Activated B cell treated with CpG ODN at 0.5 μM for 24 hours (primary cell): ENCODE results near the gene PGK1. TPM values are rescaled to one million over a fixed set of nuclear protein-coding genes. Genes with fewer than 3 reads are reported as not detected.
"Not testable (repeated sequence)": the region's sequence is repeated elsewhere in the genome, so short reads cannot be mapped to it uniquely, and the experiment has no call there.

ENCODE experiments used
- ATAC-seq: fragments of 200-7000 bp; cut with Tn5 transposase; one replicate; pipeline ENCODE4 v1.10.0; 2021; ENCODE audit warnings: low read depth, mild to moderate bottlenecking, moderate library complexity
- CTCF ChIA-PET: fragments of 350-600 bp; sonication (Branson Sonifier 250); formaldehyde crosslinking; loops from one replicate; lab custom pipeline; 2021; ENCODE audit warnings: antibody characterized with exemption; lab: Charles Lee
- POLR2A ChIA-PET: fragments of 350-600 bp; sonication (Branson Sonifier 250); formaldehyde crosslinking; loops from one replicate; lab custom pipeline; 2021; ENCODE audit warnings: antibody characterized with exemption; lab: Charles Lee
- DNase-seq: peaks from one replicate; pipeline ENCODE4 v3.0.0; 2022
- H3K27ac Mint-ChIP-seq: one replicate; pipeline ENCODE4 v1.8.0; 2020; ENCODE audit warnings: mixed read lengths
- H3K27me3 Mint-ChIP-seq: one replicate; pipeline ENCODE4 v1.8.0; 2021; ENCODE audit warnings: mixed read lengths
- H3K36me3 Mint-ChIP-seq: one replicate; pipeline ENCODE4 v1.8.0; 2021; ENCODE audit warnings: low read depth, mixed read lengths
- H3K4me1 Mint-ChIP-seq: one replicate; pipeline ENCODE4 v1.8.0; 2021; ENCODE audit warnings: mixed read lengths
- H3K4me3 Mint-ChIP-seq: one replicate; pipeline ENCODE4 v1.8.0; 2020; ENCODE audit warnings: mild to moderate bottlenecking, mixed read lengths
- H3K9me3 Mint-ChIP-seq: one replicate; pipeline ENCODE4 v1.8.0; 2020; ENCODE audit warnings: mixed read lengths
- CTCF ChIP-seq: fragments of 200-600 bp; IDR thresholded peaks from one replicate; pipeline ENCODE4 v1.8.0; 2022; ENCODE audit warnings: antibody characterized with exemption, mild to moderate bottlenecking
- intact Hi-C: fragments of 100-400 bp; cut with micrococcal nuclease; formaldehyde crosslinking; loops from one replicate; pipeline ENCODE4 v1.15.1; 2024
- total RNA-seq: library from RNA; stranded (reverse); gene quantifications from 2 replicates; pipeline ENCODE4 v1.2.3, GENCODE V29; 2022

The PGK1 gene
- total RNA-seq, 1 donor from 2014 or later, result 293 TPM

GRCh38 chrX:78071331-78071730 lies 32.7 kb upstream of the PGK1 start:
- ChIA-PET CTCF (interaction anchor here (0.9 kb wide), 1 partner anchor 153 kb away, joined by 3 read pairs; no protein-coding TSS in a partner anchor), POLR2A (interaction anchor here (0.6 kb wide), 1 partner anchor 175 kb away, joined by 6 read pairs; no protein-coding TSS in a partner anchor)
- ATAC-seq (no peak), DNase-seq (no peak)
- no peaks in the 10 kb centered on the region for H3K4me1 Mint-ChIP-seq
- H3K9me3 Mint-ChIP-seq, result peaks cover 8% of the 10 kb centered on the region
- H3K4me3 Mint-ChIP-seq, result no peak overlapping the region
- no peaks in the 10 kb centered on the region for H3K36me3 Mint-ChIP-seq
- no peak overlapping the region for H3K27ac Mint-ChIP-seq
- intact Hi-C loops, result no loop called here
- no peaks in the 10 kb centered on the region for H3K27me3 Mint-ChIP-seq
- TF ChIP-seq CTCF, result no peak

- CTCF ChIA-PET, H3K9me3 Mint-ChIP-seq, H3K36me3 Mint-ChIP-seq, ATAC-seq, H3K27me3 Mint-ChIP-seq, H3K4me1 Mint-ChIP-seq, intact Hi-C loops, POLR2A ChIA-PET, H3K4me3 Mint-ChIP-seq, H3K27ac Mint-ChIP-seq, DNase-seq: not testable (repeated sequence)
Observed at GRCh38 chrX:78073147-78074077, 30.6 kb upstream of the PGK1 start.

GRCh38 chrX:78074088-78074487 lies 30.0 kb upstream of the PGK1 start:
- Mint-ChIP-seq H3K4me3 (no peak overlapping the region), H3K27me3 (no peaks in the 10 kb centered on the region), H3K9me3 (peaks cover 4% of the 10 kb centered on the region), H3K27ac (no peak overlapping the region), H3K4me1 (no peaks in the 10 kb centered on the region), H3K36me3 (no peaks in the 10 kb centered on the region)
- intact Hi-C loops, result no loop called here
- TF ChIP-seq CTCF, result no peak
- ChIA-PET CTCF (no interaction called here), POLR2A (no interaction called here)
- no peak for ATAC-seq
- DNase-seq, result no peak

GRCh38 chrX:78075787-78076389 lies 28.2 kb upstream of the PGK1 start:
- CTCF ChIA-PET, result no interaction called here
- no peaks in the 10 kb centered on the region for H3K36me3 Mint-ChIP-seq
- POLR2A ChIA-PET, result interaction anchor here (0.7 kb wide), 1 partner anchor 664 kb away, joined by 4 read pairs; no protein-coding TSS in a partner anchor
- no peaks in the 10 kb centered on the region for H3K27me3 Mint-ChIP-seq
- intact Hi-C loops, result no loop called here
- no peak overlapping the region for H3K27ac Mint-ChIP-seq
- no peak for TF ChIP-seq CTCF
- DNase-seq (no peak), ATAC-seq (no peak)
- H3K4me1 Mint-ChIP-seq, result no peaks in the 10 kb centered on the region
- no peak overlapping the region for H3K4me3 Mint-ChIP-seq
- H3K9me3 Mint-ChIP-seq, result peaks cover 4% of the 10 kb centered on the region

- H3K4me1 Mint-ChIP-seq, POLR2A ChIA-PET, H3K27me3 Mint-ChIP-seq, H3K4me3 Mint-ChIP-seq, CTCF ChIA-PET, ATAC-seq, H3K9me3 Mint-ChIP-seq, DNase-seq, H3K36me3 Mint-ChIP-seq, H3K27ac Mint-ChIP-seq, intact Hi-C loops: not testable (repeated sequence)
Observed at GRCh38 chrX:78081413-78081812, 22.6 kb upstream of the PGK1 start.

- POLR2A ChIA-PET, result no interaction called here
- intact Hi-C loops, result loop anchor here (1.0 to 10.0 kb wide), 2 partner anchors 24 to 1817 kb away; no protein-coding TSS in a partner anchor
- peaks cover 2% of the 10 kb centered on the region for H3K27me3 Mint-ChIP-seq
- H3K36me3 Mint-ChIP-seq, result no peaks in the 10 kb centered on the region
- no peaks in the 10 kb centered on the region for H3K4me1 Mint-ChIP-seq
- no peak overlapping the region for H3K27ac Mint-ChIP-seq
- no peak for TF ChIP-seq CTCF
- ATAC-seq, result no peak
- CTCF ChIA-PET, result interaction anchor here (0.6 kb wide), 1 partner anchor 187 kb away, joined by 3 read pairs; no protein-coding TSS in a partner anchor
- H3K4me3 Mint-ChIP-seq, result no peak overlapping the region
- peaks cover 9% of the 10 kb centered on the region for H3K9me3 Mint-ChIP-seq
- DNase-seq, result no peak
Observed at GRCh38 chrX:78092296-78092695, 11.8 kb upstream of the PGK1 start.
